Thoracic aorta (tissue), 2 donors: ENCODE measurements around the gene PNKD. TPM values are rescaled to one million over a fixed set of nuclear protein-coding genes. Genes with fewer than 3 reads are reported as not detected.

Source experiments
- ATAC-seq: fragments of 150-250 bp; one replicate; pipeline ENCODE4 v1.8.0; 2017; ENCODE audit warnings: low read depth; ENCODE audit not compliant: insufficient number of reproducible peaks, low FRiP score
- DNase-seq: peaks from one replicate; pipeline ENCODE4 v3.0.0-alpha.2; 2020; ENCODE audit warnings: low spot score
- H3K27ac ChIP-seq, 2 donors: fragments of 200-600 bp; sonication (generic); 1 replicate in 1 of 2; 2 replicates in 1 of 2; pipeline ENCODE4 v1.5.1; 2016; ENCODE audit warnings: mild to moderate bottlenecking in 2 of 2, moderate library complexity in 2 of 2
- H3K27me3 ChIP-seq: fragments of 200-600 bp; sonication (generic); replicated peaks from 2 replicates; pipeline ENCODE4 v1.6.0; 2016; ENCODE audit warnings: mild to moderate bottlenecking; ENCODE audit not compliant: insufficient read depth
- H3K36me3 ChIP-seq: fragments of 200-600 bp; sonication (generic); one replicate; pipeline ENCODE4 v1.5.1; 2016
- H3K4me1 ChIP-seq, 2 donors: fragments of 200-600 bp; sonication (generic); 1 replicate in 1 of 2; 2 replicates in 1 of 2; pipeline versions ENCODE4 v1.5.1 to v1.6.0; 2016; ENCODE audit warnings: low read depth in 2 of 2, mild to moderate bottlenecking in 1 of 2; ENCODE audit not compliant: control insufficient read depth in 1 of 2
- H3K4me3 ChIP-seq: fragments of 200-600 bp; sonication (generic); 2 replicates; pipeline ENCODE4 v1.5.1; 2016; ENCODE audit warnings: mild to moderate bottlenecking
- H3K9me3 ChIP-seq: fragments of 200-600 bp; sonication (generic); 2 replicates; pipeline ENCODE4 v1.5.1; 2016
- CTCF ChIP-seq: fragments of 200-600 bp; sonication (generic); IDR thresholded peaks from one replicate; pipeline ENCODE4 v1.5.1; 2019; ENCODE audit warnings: antibody characterized with exemption
- total RNA-seq, 2 donors: library from RNA; depleted of rRNA; stranded (reverse); fragments of >200 nt; gene quantifications; one replicate each; pipeline versions ENCODE4 v1.1.0 to v1.2.3, GENCODE V29; 2016

Gene PNKD
- total RNA-seq, 2 donors from 2014 or later: 19.4 to 38.4 TPM

DNA sequence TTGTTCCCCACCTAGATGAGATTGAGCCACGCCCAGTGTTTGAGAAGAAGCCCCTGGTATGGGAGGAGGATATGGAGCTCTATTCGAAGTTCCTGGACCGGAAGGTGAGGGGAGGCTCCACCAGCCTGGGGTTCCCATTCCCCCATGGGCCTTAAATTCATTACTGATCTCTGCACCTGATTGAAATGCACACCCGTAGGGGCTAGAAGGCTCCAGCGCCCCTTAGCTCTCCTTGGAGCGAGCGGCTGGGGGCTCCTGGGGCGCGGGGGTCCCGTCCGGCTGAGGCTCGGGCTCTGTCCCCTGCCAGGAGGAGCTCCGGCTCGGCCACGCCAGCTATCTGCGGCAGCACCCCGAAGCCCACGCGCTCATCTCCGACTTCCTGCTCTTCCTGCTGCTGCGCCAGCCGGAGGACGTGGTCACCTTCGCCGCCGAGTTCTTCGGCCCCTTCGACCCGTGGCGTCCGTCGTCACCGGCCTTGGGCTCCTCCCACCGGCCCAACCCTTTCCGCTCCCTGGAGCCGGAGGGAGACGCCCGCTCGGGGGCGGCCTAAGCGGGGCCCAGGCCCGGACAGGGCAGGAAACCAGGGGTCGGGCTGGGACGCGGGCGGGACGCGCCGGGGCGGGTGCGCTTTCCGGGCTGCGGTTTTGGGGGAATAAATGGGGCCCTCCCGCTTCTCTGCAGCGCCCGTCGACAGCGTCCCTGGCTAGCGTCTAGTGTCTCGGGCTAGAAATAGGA is 97.3 kb downstream of the PNKD start:
- Histone ChIP-seq H3K27ac (peak overlapping the region; percentile 92 to 95), H3K9me3 (no peaks in the 10 kb centered on the region), H3K36me3 (no peaks in the 10 kb centered on the region), H3K27me3 (no peaks in the 10 kb centered on the region), H3K4me3 (peak overlapping the region; percentile 80), H3K4me1 (peaks cover 0 to 20% of the 10 kb centered on the region in 2 donors)
- TF ChIP-seq CTCF: no peak
- DNase-seq (peak; percentile 53), ATAC-seq (peak; percentile 41)

DNA sequence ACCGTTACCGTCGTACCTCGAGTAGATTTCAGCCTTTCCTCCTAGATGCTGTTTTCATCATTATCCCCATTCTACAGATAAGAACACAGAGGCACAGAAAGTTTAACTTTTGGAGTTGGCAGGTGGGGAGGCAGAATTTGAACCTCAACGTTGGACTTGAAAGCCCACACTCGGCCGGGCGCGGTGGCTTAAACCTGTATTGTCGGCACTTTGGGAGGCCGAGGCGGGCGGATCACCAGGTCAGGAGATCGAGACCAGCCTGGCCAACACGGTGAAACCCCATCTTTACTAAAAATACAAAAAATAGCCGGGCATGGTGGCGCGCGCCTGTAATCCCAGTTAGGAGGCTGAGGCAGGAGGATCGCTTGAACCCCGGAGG is 97.8 kb downstream of the PNKD start:
- DNase-seq (no peak), ATAC-seq (no peak)
- Histone ChIP-seq H3K27me3 (no peaks in the 10 kb centered on the region), H3K9me3 (no peaks in the 10 kb centered on the region), H3K4me1 (peaks cover 0 to 20% of the 10 kb centered on the region in 2 donors), H3K36me3 (no peaks in the 10 kb centered on the region), H3K4me3 (peak overlapping the region; percentile 80), H3K27ac (peak overlapping the region; percentile 92 to 95)
- TF ChIP-seq CTCF: no peak

DNA sequence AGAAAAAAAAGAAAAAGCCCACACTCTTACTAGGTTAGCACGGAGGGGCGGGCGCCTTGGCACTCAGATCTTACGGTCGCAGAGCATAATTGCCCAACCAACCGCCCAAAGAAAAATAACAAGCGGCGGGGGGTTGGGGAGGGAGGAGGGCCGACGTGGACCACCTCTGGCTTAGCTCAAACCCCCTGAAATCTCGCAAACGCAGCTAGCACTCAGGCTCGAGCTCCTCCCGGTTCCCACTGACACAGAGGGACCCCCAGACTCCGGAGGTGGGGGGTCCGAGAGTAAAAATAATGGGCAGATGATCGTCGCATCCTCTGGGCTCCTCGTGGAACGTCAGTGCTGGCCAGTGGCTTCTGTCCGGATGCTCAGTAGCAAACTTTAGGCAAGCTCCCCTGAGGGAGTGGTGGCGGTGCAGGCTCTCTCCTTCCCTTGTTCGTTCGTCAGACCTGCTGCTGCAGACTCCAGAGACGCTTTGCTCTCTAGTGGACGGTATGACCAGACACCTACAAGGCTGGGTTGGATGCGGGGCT is 98.4 kb downstream of the PNKD start:
- Histone ChIP-seq H3K36me3 (no peaks in the 10 kb centered on the region), H3K4me3 (peak overlapping the region; percentile 80), H3K27me3 (no peaks in the 10 kb centered on the region), H3K4me1 (peaks cover 0 to 20% of the 10 kb centered on the region in 2 donors), H3K9me3 (no peaks in the 10 kb centered on the region), H3K27ac (peak overlapping the region; percentile 92 to 95)
- no peak for DNase-seq
- no peak for ATAC-seq
- no peak for TF ChIP-seq CTCF

- ATAC-seq: no peak
- Histone ChIP-seq H3K4me1 (peaks cover 0 to 20% of the 10 kb centered on the region in 2 donors), H3K27ac (peak overlapping the region; percentile 92 to 95), H3K27me3 (no peaks in the 10 kb centered on the region), H3K9me3 (no peaks in the 10 kb centered on the region), H3K36me3 (no peaks in the 10 kb centered on the region), H3K4me3 (no peak overlapping the region)
- no peak for DNase-seq
- TF ChIP-seq CTCF: no peak
Observed at GRCh38 chr2:218369330-218369729, 99.0 kb downstream of the PNKD start.

DNA sequence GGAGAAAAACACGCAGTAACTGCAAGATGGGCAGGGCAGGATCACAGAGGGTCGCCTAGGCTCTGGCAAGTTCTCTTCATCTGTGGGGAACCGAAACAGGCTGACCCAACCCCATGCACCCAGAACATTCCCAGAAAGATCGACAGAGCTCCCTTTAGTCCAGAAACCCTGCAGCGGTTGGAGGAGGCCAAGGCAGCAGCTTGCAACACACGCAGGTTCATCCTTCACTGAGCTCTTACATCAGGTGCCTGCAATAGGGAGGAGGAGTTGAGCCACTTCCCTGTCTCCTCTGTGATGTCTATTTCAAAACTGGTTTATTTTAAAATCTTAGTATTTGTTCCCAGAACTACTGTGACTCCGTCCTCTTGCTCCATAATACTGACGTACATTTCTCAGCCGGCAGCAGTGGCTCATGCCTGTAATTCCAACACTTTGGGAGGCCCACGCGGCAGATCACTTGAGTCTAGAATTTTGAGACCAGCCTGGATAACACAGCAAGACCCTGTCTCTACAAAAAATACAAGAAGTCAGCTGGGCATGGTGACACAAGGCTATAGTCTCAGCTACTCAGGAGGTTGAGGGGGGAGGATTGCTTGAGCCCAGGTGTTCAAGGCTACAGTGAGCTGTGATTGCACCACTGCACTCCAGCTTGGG is 100.2 kb downstream of the PNKD start:
- TF ChIP-seq CTCF: no peak
- peaks cover 0 to 20% of the 10 kb centered on the region in 2 donors for H3K4me1 ChIP-seq
- H3K4me3 ChIP-seq: no peak overlapping the region
- no peaks in the 10 kb centered on the region for H3K27me3 ChIP-seq
- DNase-seq: no peak
- H3K36me3 ChIP-seq: no peaks in the 10 kb centered on the region
- H3K27ac ChIP-seq: peak overlapping the region; percentile 63 to 92
- no peaks in the 10 kb centered on the region for H3K9me3 ChIP-seq
- ATAC-seq: peak; percentile 63
